ENCODE measurements around the gene CRNKL1. TPM values are rescaled to one million over a fixed set of nuclear protein-coding genes. Genes with fewer than 3 reads are reported as not detected.

CRNKL1 gene
- polyA plus RNA-seq, 3 donors = 4.0 to 7.4 (median 5.9) TPM

- Histone ChIP-seq H3K9ac (ENCODE audit: insufficient read depth, low read length, poor library complexity, severe bottlenecking) (no peak overlapping the region), H3K36me3 (replicated peaks in 1 of 2; ENCODE audit: control insufficient read depth in 1 of 2, insufficient read depth in 2 of 2, low read length in 2 of 2) (peaks cover 98 to 100% of the 10 kb centered on the region in 2 donors), H3K27me3 (ENCODE audit: control insufficient read depth in 2 of 2, insufficient read depth in 2 of 2, low read length in 2 of 2) (no peaks in the 10 kb centered on the region), H3K4me1 (ENCODE audit: control insufficient read depth in 1 of 2, insufficient read depth in 2 of 2, low read length in 2 of 2) (no peaks in the 10 kb centered on the region), H3K4me3 (replicated peaks in 1 of 3; ENCODE audit: low read depth in 2 of 3, low read length in 3 of 3) (no peak overlapping the region), H2AFZ (ENCODE audit: insufficient read depth, low read depth, low read length, poor library complexity, severe bottlenecking) (no peak overlapping the region), H3K4me2 (replicated peaks; ENCODE audit: extremely low read depth, low read length, poor library complexity, severe bottlenecking) (no peak overlapping the region), H3K79me2 (ENCODE audit: insufficient read depth, low read length) (no peaks in the 10 kb centered on the region), H3K27ac (ENCODE audit: low read depth in 1 of 2, low read length in 2 of 2) (no peak overlapping the region), H4K20me1 (ENCODE audit: insufficient read depth, low read length) (peaks cover 26% of the 10 kb centered on the region), H3K9me3 (replicated peaks in 1 of 2; ENCODE audit: control insufficient read depth in 1 of 2, insufficient read depth in 1 of 2, low read length in 2 of 2) (no peaks in the 10 kb centered on the region)
- TF ChIP-seq CTCF (IDR thresholded peaks at IDR 0.05) = no peak
- Mint-ChIP-seq H3K27ac (no peak overlapping the region), H3K36me3 (peaks cover 93 to 98% of the 10 kb centered on the region in 2 donors), H3K27me3 (ENCODE audit: low read depth in 3 of 3) (no peaks in the 10 kb centered on the region), H3K9me3 (no peaks in the 10 kb centered on the region), H3K4me1 (no peaks in the 10 kb centered on the region), H3K4me3 (no peak overlapping the region)
- no CpG with 5 or more reads among the region's 6 CpGs for WGBS (ENCODE audit: insufficient coverage)
- DNase-seq = no peak
- intact Hi-C loops (cut with micrococcal nuclease) = no loop called here
These were observed 12.4 kb downstream of the CRNKL1 start for GRCh38 chr20:20039752-20040387.

GRCh38 chr20:20038586-20038985 is 13.7 kb downstream of the CRNKL1 start:
- WGBS (ENCODE audit: insufficient coverage) = 100% methylated on average over 6 of the region's 6 CpGs
- H3K27me3 Mint-ChIP-seq (ENCODE audit: low read depth in 3 of 3) = no peaks in the 10 kb centered on the region

More at GRCh38 chr20:20038586-20038985, 13.7 kb downstream of the CRNKL1 start:
- intact Hi-C loops (cut with micrococcal nuclease) = no loop called here
- no peak for TF ChIP-seq CTCF (IDR thresholded peaks at IDR 0.05)
- peaks cover 20% of the 10 kb centered on the region for H4K20me1 ChIP-seq (ENCODE audit: insufficient read depth, low read length)
- no peaks in the 10 kb centered on the region for H3K9me3 Mint-ChIP-seq
- no peak overlapping the region for H3K9ac ChIP-seq (ENCODE audit: insufficient read depth, low read length, poor library complexity, severe bottlenecking)
- H3K4me3 ChIP-seq (replicated peaks in 1 of 3; ENCODE audit: low read depth in 2 of 3, low read length in 3 of 3) = no peak overlapping the region
- no peak overlapping the region for H3K27ac Mint-ChIP-seq
- H3K27me3 ChIP-seq (ENCODE audit: control insufficient read depth in 2 of 2, insufficient read depth in 2 of 2, low read length in 2 of 2) = no peaks in the 10 kb centered on the region
- H3K79me2 ChIP-seq (ENCODE audit: insufficient read depth, low read length) = peaks cover 1% of the 10 kb centered on the region
- no peaks in the 10 kb centered on the region for H3K9me3 ChIP-seq (replicated peaks in 1 of 2; ENCODE audit: control insufficient read depth in 1 of 2, insufficient read depth in 1 of 2, low read length in 2 of 2)
- H3K36me3 Mint-ChIP-seq = peaks cover 94 to 98% of the 10 kb centered on the region in 2 donors
- no peak overlapping the region for H3K4me3 Mint-ChIP-seq
- H3K36me3 ChIP-seq (replicated peaks in 1 of 2; ENCODE audit: control insufficient read depth in 1 of 2, insufficient read depth in 2 of 2, low read length in 2 of 2) = peaks cover 98 to 100% of the 10 kb centered on the region in 2 donors
- H2AFZ ChIP-seq (ENCODE audit: insufficient read depth, low read depth, low read length, poor library complexity, severe bottlenecking) = no peak overlapping the region
- no peaks in the 10 kb centered on the region for H3K4me1 Mint-ChIP-seq
- H3K4me2 ChIP-seq (replicated peaks; ENCODE audit: extremely low read depth, low read length, poor library complexity, severe bottlenecking) = no peak overlapping the region
- DNase-seq = no peak
- H3K4me1 ChIP-seq (ENCODE audit: control insufficient read depth in 1 of 2, insufficient read depth in 2 of 2, low read length in 2 of 2) = no peaks in the 10 kb centered on the region
- no peak overlapping the region for H3K27ac ChIP-seq (ENCODE audit: low read depth in 1 of 2, low read length in 2 of 2)
